Measurements from ENCODE around the gene APELA. TPM values are rescaled to one million over a fixed set of nuclear protein-coding genes. Genes with fewer than 3 reads are reported as not detected.

The APELA gene
- polyA plus RNA-seq, 3 donors, result not detected

- Histone ChIP-seq H3K4me2 (replicated peaks; ENCODE audit: extremely low read depth, low read length, poor library complexity, severe bottlenecking) (no peak overlapping the region), H3K36me3 (replicated peaks in 1 of 2; ENCODE audit: control insufficient read depth in 1 of 2, insufficient read depth in 2 of 2, low read length in 2 of 2) (no peaks in the 10 kb centered on the region), H3K9me3 (replicated peaks in 1 of 2; ENCODE audit: control insufficient read depth in 1 of 2, insufficient read depth in 1 of 2, low read length in 2 of 2) (peaks cover 0 to 2% of the 10 kb centered on the region in 2 donors), H3K27me3 (ENCODE audit: control insufficient read depth in 2 of 2, insufficient read depth in 2 of 2, low read length in 2 of 2) (peaks cover 0 to 2% of the 10 kb centered on the region in 2 donors), H3K27ac (ENCODE audit: low read depth in 1 of 2, low read length in 2 of 2) (no peak overlapping the region), H2AFZ (ENCODE audit: insufficient read depth, low read depth, low read length, poor library complexity, severe bottlenecking) (no peak overlapping the region), H3K4me3 (replicated peaks in 1 of 3; ENCODE audit: low read depth in 2 of 3, low read length in 3 of 3) (no peak overlapping the region), H3K79me2 (ENCODE audit: insufficient read depth, low read length) (no peaks in the 10 kb centered on the region), H3K9ac (ENCODE audit: insufficient read depth, low read length, poor library complexity, severe bottlenecking) (no peak overlapping the region), H3K4me1 (ENCODE audit: control insufficient read depth in 1 of 2, insufficient read depth in 2 of 2, low read length in 2 of 2) (no peaks in the 10 kb centered on the region), H4K20me1 (ENCODE audit: insufficient read depth, low read length) (no peaks in the 10 kb centered on the region)
- intact Hi-C loops (cut with micrococcal nuclease), result no loop called here
- 64% methylated on average over 3 of the region's 5 CpGs for WGBS (ENCODE audit: insufficient coverage)
- H3K4me3 Mint-ChIP-seq, result no peak overlapping the region
- TF ChIP-seq CTCF (IDR thresholded peaks at IDR 0.05), result no peak
- H3K27ac Mint-ChIP-seq, result no peak overlapping the region
- H3K9me3 Mint-ChIP-seq, result peaks cover 0 to 8% (median 1%) of the 10 kb centered on the region in 7 donors
- H3K4me1 Mint-ChIP-seq, result no peaks in the 10 kb centered on the region
- peaks cover 4 to 5% (median 4%) of the 10 kb centered on the region in 3 donors for H3K27me3 Mint-ChIP-seq (ENCODE audit: low read depth in 3 of 3)
- DNase-seq, result no peak
- H3K36me3 Mint-ChIP-seq, result no peaks in the 10 kb centered on the region
Observed at GRCh38 chr4:164945146-164945545, 68.2 kb downstream of the APELA start.

GRCh38 chr4:164946810-164947209 is 69.8 kb downstream of the APELA start:
- H2AFZ ChIP-seq (ENCODE audit: insufficient read depth, low read depth, low read length, poor library complexity, severe bottlenecking), result no peak overlapping the region
- H3K36me3 ChIP-seq (replicated peaks in 1 of 2; ENCODE audit: control insufficient read depth in 1 of 2, insufficient read depth in 2 of 2, low read length in 2 of 2), result no peaks in the 10 kb centered on the region
- no peak for DNase-seq
- intact Hi-C loops (cut with micrococcal nuclease), result no loop called here
- H3K27ac ChIP-seq (ENCODE audit: low read depth in 1 of 2, low read length in 2 of 2), result no peak overlapping the region
- 100% methylated on average over 3 of the region's 5 CpGs for WGBS (ENCODE audit: insufficient coverage)
- peaks cover 2 to 5% of the 10 kb centered on the region in 2 donors for H3K27me3 ChIP-seq (ENCODE audit: control insufficient read depth in 2 of 2, insufficient read depth in 2 of 2, low read length in 2 of 2)
- peaks cover 0 to 8% (median 0%) of the 10 kb centered on the region in 7 donors for H3K9me3 Mint-ChIP-seq
- no peaks in the 10 kb centered on the region for H4K20me1 ChIP-seq (ENCODE audit: insufficient read depth, low read length)
- no peak overlapping the region for H3K27ac Mint-ChIP-seq
- no peaks in the 10 kb centered on the region for H3K4me1 ChIP-seq (ENCODE audit: control insufficient read depth in 1 of 2, insufficient read depth in 2 of 2, low read length in 2 of 2)
- peaks cover 0 to 2% of the 10 kb centered on the region in 2 donors for H3K9me3 ChIP-seq (replicated peaks in 1 of 2; ENCODE audit: control insufficient read depth in 1 of 2, insufficient read depth in 1 of 2, low read length in 2 of 2)
- peaks cover 4% of the 10 kb centered on the region in 3 donors for H3K27me3 Mint-ChIP-seq (ENCODE audit: low read depth in 3 of 3)
- TF ChIP-seq CTCF (IDR thresholded peaks at IDR 0.05), result no peak
- H3K4me1 Mint-ChIP-seq, result no peaks in the 10 kb centered on the region
- no peak overlapping the region for H3K4me3 Mint-ChIP-seq
- no peak overlapping the region for H3K4me3 ChIP-seq (replicated peaks in 1 of 3; ENCODE audit: low read depth in 2 of 3, low read length in 3 of 3)
- no peak overlapping the region for H3K4me2 ChIP-seq (replicated peaks; ENCODE audit: extremely low read depth, low read length, poor library complexity, severe bottlenecking)
- no peak overlapping the region for H3K9ac ChIP-seq (ENCODE audit: insufficient read depth, low read length, poor library complexity, severe bottlenecking)
- H3K79me2 ChIP-seq (ENCODE audit: insufficient read depth, low read length), result no peaks in the 10 kb centered on the region
- H3K36me3 Mint-ChIP-seq, result no peaks in the 10 kb centered on the region

Other genes with a start within 250 kb of the APELA start
- gene SMIM31, start 123.0 kb upstream of the APELA start, polyA plus RNA-seq, result not detected
- under 1 TPM in 1 of 3 donors, not detected in 2; 0.04 TPM for gene TRIM61, start 100.5 kb downstream of the APELA start, polyA plus RNA-seq
- not detected for gene TRIM60, start 154.8 kb downstream of the APELA start, polyA plus RNA-seq
- not detected for gene TRIM75, start 176.7 kb downstream of the APELA start, polyA plus RNA-seq
- 10 to 100 TPM in 2 of 3 donors, 1 to 10 TPM in 1; 7.3 to 22.4 (median 15.5) TPM for gene TMEM192, start 235.7 kb downstream of the APELA start, polyA plus RNA-seq

Data from CD14-positive monocyte (primary cell).